Glomerular visceral epithelial cell (primary cell): ENCODE data around the gene PCDHA12.
"Not testable (repeated sequence)": the region's sequence is repeated elsewhere in the genome, so short reads cannot be mapped to it uniquely, and the experiment has no call there.

ENCODE experiments used
- DNase-seq: peaks from one replicate; pipeline ENCODE4 v3.0.0-alpha.2; 2016; ENCODE audit errors: extremely low spot score

PCDHA12 gene

GRCh38 chr5:140857177-140857986 is 17.7 kb upstream of the PCDHA12 start:
- DNase-seq = no peak

GRCh38 chr5:140857987-140858240 is 17.2 kb upstream of the PCDHA12 start:
- DNase-seq = no peak

GRCh38 chr5:140862441-140863295 is 12.4 kb upstream of the PCDHA12 start:
- no peak for DNase-seq

- peak; percentile 27 for DNase-seq
Measured at GRCh38 chr5:140868721-140869554, 6.2 kb upstream of the PCDHA12 start, which contains the start of gene PCDHA11. Gene PCDHA11 (plus strand): TSS chr5:140868957. CDS start chr5:140869104, 147 bp downstream.

GRCh38 chr5:140869555-140869886 is 5.6 kb upstream of the PCDHA12 start:
- DNase-seq = no peak

- no peak for DNase-seq
Measured at GRCh38 chr5:140870221-140871201, 4.6 kb upstream of the PCDHA12 start.

- not testable (repeated sequence) for DNase-seq
Measured at GRCh38 chr5:140876541-140877261, 1.6 kb downstream of the PCDHA12 start.

GRCh38 chr5:140877262-140877581 is 2.1 kb downstream of the PCDHA12 start:
- no peak for DNase-seq

- no peak for DNase-seq
Measured at GRCh38 chr5:140881889-140882590, 6.9 kb downstream of the PCDHA12 start, which contains the start of gene PCDHA13. Gene PCDHA13 (plus strand): TSS chr5:140882124. CDS start chr5:140882269, 145 bp downstream.

- no peak for DNase-seq
Measured at GRCh38 chr5:140882591-140882899, 7.4 kb downstream of the PCDHA12 start.

GRCh38 chr5:140883373-140883772 is 8.3 kb downstream of the PCDHA12 start:
- no peak for DNase-seq

GRCh38 chr5:140883927-140884697 is 9.0 kb downstream of the PCDHA12 start:
- DNase-seq = no peak

- no peak for DNase-seq
Measured at GRCh38 chr5:140916325-140916724, 41.2 kb downstream of the PCDHA12 start.

- no peak for DNase-seq
Measured at GRCh38 chr5:140923601-140924000, 48.5 kb downstream of the PCDHA12 start.

GRCh38 chr5:140925806-140926442 is 50.8 kb downstream of the PCDHA12 start, which contains the start of gene PCDHAC1:
Gene PCDHAC1 (plus strand): TSS chr5:140926299. CDS start chr5:140926893, 594 bp downstream.
- DNase-seq = peak; percentile 12

GRCh38 chr5:140926443-140927227 is 51.5 kb downstream of the PCDHA12 start:
- DNase-seq = peak; percentile 44

GRCh38 chr5:140927228-140927573 is 52.1 kb downstream of the PCDHA12 start:
- DNase-seq = no peak
